Right renal pelvis (tissue), 4 donors: ENCODE data around the gene AGAP5. TPM values are rescaled to one million over a fixed set of nuclear protein-coding genes. Genes with fewer than 3 reads are reported as not detected.

ENCODE experiments used
- DNase-seq, 4 donors: peaks; one replicate each; pipeline ENCODE4 v3.0.0-alpha.2; 2013; ENCODE audit warnings: low read depth in 4 of 4, low spot score in 3 of 4, missing footprints in 1 of 4
- polyA plus RNA-seq, 4 donors: library from polyadenylated mRNA; unstranded; fragments of 120-200 nt; gene quantifications; one replicate each; pipeline ENCODE4 v1.2.1, GENCODE V29; 2013; ENCODE audit not compliant: insufficient read length in 4 of 4

AGAP5 gene
- polyA plus RNA-seq, 4 donors = 8.6 to 14.2 (median 9.2) TPM

GRCh38 chr10:73634421-73634820 is 63.5 kb downstream of the AGAP5 start:
- no peak for DNase-seq

- no peak for DNase-seq
Measured at GRCh38 chr10:73629165-73629564, 68.7 kb downstream of the AGAP5 start.

- DNase-seq = no peak
Measured at GRCh38 chr10:73628405-73628804, 69.5 kb downstream of the AGAP5 start.

GRCh38 chr10:73627300-73627699 is 70.6 kb downstream of the AGAP5 start:
- no peak for DNase-seq

- peak; percentile 95 to 98 (median 98) for DNase-seq
Measured at GRCh38 chr10:73625884-73626752, 71.8 kb downstream of the AGAP5 start.

GRCh38 chr10:73625004-73625883 is 72.7 kb downstream of the AGAP5 start:
- peak in 1 of 4 donors; percentile 46 for DNase-seq

Other genes starting within 250 kb of the AGAP5 start
- gene PPP3CB, start 202.1 kb downstream of the AGAP5 start, polyA plus RNA-seq = 10 to 100 TPM; 59.6 to 76.9 (median 70.7) TPM
- gene USP54, start 106.8 kb downstream of the AGAP5 start, polyA plus RNA-seq = 10 to 100 TPM; 28.3 to 39.4 (median 37.6) TPM
- 1 to 10 TPM; 4.9 to 7.1 (median 5.9) TPM for gene MYOZ1, start 56.6 kb downstream of the AGAP5 start, polyA plus RNA-seq
- gene SYNPO2L, start 42.1 kb downstream of the AGAP5 start, polyA plus RNA-seq = under 1 TPM; 0.21 to 0.28 (median 0.25) TPM
- gene SEC24C, start 46.3 kb upstream of the AGAP5 start, polyA plus RNA-seq = 10 to 100 TPM; 68.4 to 73.1 (median 71.1) TPM
- gene CHCHD1, start 83.9 kb upstream of the AGAP5 start, polyA plus RNA-seq = 10 to 100 TPM; 52.7 to 60.1 (median 55.7) TPM
- 100 to 1,000 TPM in 3 of 4 donors, 10 to 100 TPM in 1; 95.0 to 117 (median 102) TPM for gene ZSWIM8, start 87.5 kb upstream of the AGAP5 start, polyA plus RNA-seq
- 10 to 100 TPM; 26.7 to 32.8 (median 29.3) TPM for gene NDST2, start 113.5 kb upstream of the AGAP5 start, polyA plus RNA-seq
- 10 to 100 TPM; 22.0 to 25.5 (median 22.6) TPM for gene CAMK2G, start 176.4 kb upstream of the AGAP5 start, polyA plus RNA-seq
- gene PLAU, start 213.0 kb upstream of the AGAP5 start, polyA plus RNA-seq = 10 to 100 TPM; 11.9 to 35.9 (median 20.3) TPM